Lower leg skin (tissue), 3 donors: ENCODE measurements around the gene NBEA.

Source experiments
- CTCF ChIP-seq, 3 donors: fragments of 450-650 bp; IDR thresholded peaks; one replicate each; pipeline ENCODE4 v1.5.1; 2016; ENCODE audit warnings: antibody characterized with exemption in 3 of 3, mild to moderate bottlenecking in 3 of 3, moderate library complexity in 2 of 3
- POLR2A ChIP-seq, 2 donors: fragments of 450-650 bp; IDR thresholded peaks; one replicate each; pipeline ENCODE4 v1.6.1; 2016 to 2017; ENCODE audit warnings: antibody characterized with exemption in 2 of 2, mild to moderate bottlenecking in 1 of 2, moderate library complexity in 1 of 2

DNA sequence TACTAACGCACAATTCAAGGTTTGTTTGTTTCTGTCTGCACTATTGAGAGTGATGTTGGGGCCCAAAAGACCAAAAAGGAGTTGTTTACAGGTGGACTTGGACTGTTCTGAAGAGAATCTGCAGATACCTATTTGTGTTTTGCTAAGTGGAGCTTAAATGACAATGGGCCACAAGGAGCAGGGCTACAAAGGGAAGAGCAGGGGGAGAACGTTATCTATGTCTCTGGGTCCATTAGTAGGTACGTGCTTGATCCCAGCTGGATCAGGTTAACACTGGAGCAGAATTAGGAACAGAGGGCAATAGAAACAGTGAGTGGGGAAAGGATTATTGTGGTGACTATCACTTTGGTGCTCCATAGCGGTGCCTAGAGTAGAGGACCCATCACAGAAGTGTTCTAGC is 22.5 kb downstream of the NBEA start:
- TF ChIP-seq CTCF (IDR thresholded peaks at IDR 0.05) (no peak), POLR2A (IDR thresholded peaks at IDR 0.05) (no peak)
